ENCODE data around the gene MPO.

The MPO gene

GRCh38 chr17:58246781-58247180, 34.0 kb downstream of the MPO start:
- H3K4me3 ChIP-seq: no peak overlapping the region
- no peak overlapping the region for H3K27ac ChIP-seq

- Histone ChIP-seq H3K27ac (no peak overlapping the region), H3K4me3 (no peak overlapping the region)
Measured at GRCh38 chr17:58246104-58246740, 34.5 kb downstream of the MPO start.

- Histone ChIP-seq H3K27ac (no peak overlapping the region), H3K4me3 (no peak overlapping the region)
Measured at GRCh38 chr17:58245428-58246103, 35.2 kb downstream of the MPO start.

GRCh38 chr17:58244963-58245362, 35.8 kb downstream of the MPO start:
- Histone ChIP-seq H3K27ac (no peak overlapping the region), H3K4me3 (no peak overlapping the region)

GRCh38 chr17:58242171-58242784, 38.5 kb downstream of the MPO start:
- Histone ChIP-seq H3K27ac (no peak overlapping the region), H3K4me3 (no peak overlapping the region)

GRCh38 chr17:58239987-58240386, 40.7 kb downstream of the MPO start:
- no peak overlapping the region for H3K27ac ChIP-seq
- H3K4me3 ChIP-seq: no peak overlapping the region

GRCh38 chr17:58238147-58238634, 42.5 kb downstream of the MPO start, which contains the start of gene LPO:
Gene LPO (plus strand): TSS chr17:58238584. CDS start chr17:58242980, 4,396 bp downstream.
- no peak within 1 kb of the TSS for H3K4me3 ChIP-seq

GRCh38 chr17:58236394-58236793, 44.3 kb downstream of the MPO start:
- H3K4me3 ChIP-seq: no peak overlapping the region
- H3K27ac ChIP-seq: no peak overlapping the region

More at GRCh38 chr17:58238147-58238634, 42.5 kb downstream of the MPO start, which contains the start of gene LPO:
- no peak within 1 kb of the TSS for H3K27ac ChIP-seq

- no peak overlapping the region for H3K4me3 ChIP-seq
- no peak overlapping the region for H3K27ac ChIP-seq
Measured at GRCh38 chr17:58235821-58236220, 44.9 kb downstream of the MPO start.

- no peak overlapping the region for H3K27ac ChIP-seq
- no peak overlapping the region for H3K4me3 ChIP-seq
Measured at GRCh38 chr17:58234512-58234911, 46.2 kb downstream of the MPO start.

GRCh38 chr17:58233543-58233942, 47.2 kb downstream of the MPO start:
- no peak overlapping the region for H3K4me3 ChIP-seq

GRCh38 chr17:58232707-58233156, 48.0 kb downstream of the MPO start:
- H3K4me3 ChIP-seq: no peak overlapping the region
- H3K27ac ChIP-seq: peak overlapping the region in 1 of 21 experiments; percentile 7

More at GRCh38 chr17:58233543-58233942, 47.2 kb downstream of the MPO start:
- peak overlapping the region in 1 of 21 experiments; percentile 29 for H3K27ac ChIP-seq

GRCh38 chr17:58231641-58232040, 49.1 kb downstream of the MPO start:
- Histone ChIP-seq H3K27ac (no peak overlapping the region), H3K4me3 (no peak overlapping the region)

GRCh38 chr17:58229881-58230280, 50.9 kb downstream of the MPO start:
- H3K27ac ChIP-seq: peak overlapping the region in 1 of 21 experiments; percentile 55
- no peak overlapping the region for H3K4me3 ChIP-seq

GRCh38 chr17:58229384-58229783, 51.4 kb downstream of the MPO start:
- Histone ChIP-seq H3K27ac (no peak overlapping the region), H3K4me3 (no peak overlapping the region)

GRCh38 chr17:58228679-58229078, 52.1 kb downstream of the MPO start:
- no peak overlapping the region for H3K27ac ChIP-seq

GRCh38 chr17:58227733-58228132, 53.0 kb downstream of the MPO start:
- no peak overlapping the region for H3K4me3 ChIP-seq

More at GRCh38 chr17:58228679-58229078, 52.1 kb downstream of the MPO start:
- no peak overlapping the region for H3K4me3 ChIP-seq

GRCh38 chr17:58224315-58224714, 56.4 kb downstream of the MPO start:
- H3K4me3 ChIP-seq: no peak overlapping the region
- no peak overlapping the region for H3K27ac ChIP-seq

More at GRCh38 chr17:58227733-58228132, 53.0 kb downstream of the MPO start:
- H3K27ac ChIP-seq: no peak overlapping the region

All from skin epidermis (tissue), 12 donors.